Left lobe of liver (tissue), 2 donors: Measurements from ENCODE around the gene AP2B1. TPM values are rescaled to one million over a fixed set of nuclear protein-coding genes. Genes with fewer than 3 reads are reported as not detected.
"Not testable (repeated sequence)": the region's sequence is repeated elsewhere in the genome, so short reads cannot be mapped to it uniquely, and the experiment has no call there.

Experiments
- ATAC-seq: fragments of 200-7000 bp; cut with Tn5 transposase; one replicate; pipeline ENCODE4 v1.9.1; 2020; ENCODE audit warnings: mild to moderate bottlenecking, moderate library complexity
- DNase-seq: peaks from one replicate; pipeline ENCODE4 v3.0.0-alpha.2; 2020; ENCODE audit warnings: low spot score
- total RNA-seq: library from RNA; stranded (reverse); gene quantifications from one replicate; pipeline ENCODE4 v1.2.1, GENCODE V29; 2021
- donor health status: DM: no; HTN: no; CAD: no; lungs with moderate emphysema.
- donor health status: DM: no; HTN: yes; CAD: no.

Gene AP2B1
- total RNA-seq = 39.6 TPM

GRCh38 chr17:35587074-35587961, at the start of gene AP2B1:
Gene AP2B1, plus strand, starts transcription at chr17:35587322. Its CDS starts 6,709 bp downstream, at chr17:35594031.
- peak; percentile 92 for DNase-seq
- ATAC-seq = peak; percentile 92

GRCh38 chr17:35537601-35538141, 49.5 kb upstream of the AP2B1 start, which contains the start of gene SLFN12L:
Gene SLFN12L, minus strand, starts transcription at chr17:35537678. Its CDS starts 15,314 bp downstream, at chr17:35522364.
- DNase-seq (no peak), ATAC-seq (no peak)

- ATAC-seq (no peak), DNase-seq (no peak)
Observed at GRCh38 chr17:35539659-35540026, 47.5 kb upstream of the AP2B1 start.

- DNase-seq = peak; percentile 65
- ATAC-seq = peak; percentile 72
Observed at GRCh38 chr17:35540589-35541404, 46.3 kb upstream of the AP2B1 start.

- no peak for DNase-seq
- no peak for ATAC-seq
Observed at GRCh38 chr17:35541434-35541833, 45.7 kb upstream of the AP2B1 start.

GRCh38 chr17:35542990-35543389, 44.1 kb upstream of the AP2B1 start:
- ATAC-seq (no peak), DNase-seq (no peak)

GRCh38 chr17:35543856-35544255, 43.3 kb upstream of the AP2B1 start:
- ATAC-seq (no peak), DNase-seq (no peak)

GRCh38 chr17:35545150-35545549, 42.0 kb upstream of the AP2B1 start:
- no peak for ATAC-seq

GRCh38 chr17:35546487-35546886, 40.6 kb upstream of the AP2B1 start:
- ATAC-seq (no peak), DNase-seq (no peak)

More at GRCh38 chr17:35545150-35545549, 42.0 kb upstream of the AP2B1 start:
- DNase-seq = no peak

GRCh38 chr17:35548208-35548810, 38.8 kb upstream of the AP2B1 start:
- no peak for DNase-seq

GRCh38 chr17:35548978-35549377, 38.1 kb upstream of the AP2B1 start:
- no peak for ATAC-seq

More at GRCh38 chr17:35548208-35548810, 38.8 kb upstream of the AP2B1 start:
- peak; percentile 79 for ATAC-seq

GRCh38 chr17:35553310-35553709, 33.8 kb upstream of the AP2B1 start:
- DNase-seq = no peak
- ATAC-seq = no peak

More at GRCh38 chr17:35548978-35549377, 38.1 kb upstream of the AP2B1 start:
- no peak for DNase-seq

- DNase-seq = no peak
- no peak for ATAC-seq
Observed at GRCh38 chr17:35554668-35555067, 32.5 kb upstream of the AP2B1 start.

- ATAC-seq (no peak), DNase-seq (no peak)
Observed at GRCh38 chr17:35555691-35556090, 31.4 kb upstream of the AP2B1 start.

- ATAC-seq = no peak
- DNase-seq = no peak
Observed at GRCh38 chr17:35557353-35557752, 29.8 kb upstream of the AP2B1 start.

GRCh38 chr17:35559495-35560210, 27.5 kb upstream of the AP2B1 start:
- no peak for ATAC-seq

GRCh38 chr17:35560703-35561102, 26.4 kb upstream of the AP2B1 start, which contains the start of gene SLFN14:
Gene SLFN14, minus strand, starts transcription at chr17:35560819. Its CDS starts 2,757 bp downstream, at chr17:35558062.
- ATAC-seq (no peak), DNase-seq (no peak)

More at GRCh38 chr17:35559495-35560210, 27.5 kb upstream of the AP2B1 start:
- no peak for DNase-seq

- not testable (repeated sequence) for DNase-seq, ATAC-seq
Observed at GRCh38 chr17:35563181-35563580, 23.9 kb upstream of the AP2B1 start.

GRCh38 chr17:35566968-35567367, 20.2 kb upstream of the AP2B1 start:
- no peak for DNase-seq

GRCh38 chr17:35568561-35568960, 18.6 kb upstream of the AP2B1 start:
- no peak for DNase-seq
- peak; percentile 33 for ATAC-seq

More at GRCh38 chr17:35566968-35567367, 20.2 kb upstream of the AP2B1 start:
- ATAC-seq = no peak
